ENCODE data around the gene TPCN2. TPM values are rescaled to one million over a fixed set of nuclear protein-coding genes. Genes with fewer than 3 reads are reported as not detected.
A peak's percentile ranks its signal among the peaks of the same experiment; 100 is the strongest.

Gene TPCN2
- total RNA-seq, 6 experiments from 2014 or later: 10.7 to 27.2 (median 15.6) TPM

GRCh38 chr11:69104212-69104855 lies 55.6 kb downstream of the TPCN2 start:
- peaks cover 0 to 2% (median 0%) of the 10 kb centered on the region in 4 donors for H3K4me1 ChIP-seq
- no peaks in the 10 kb centered on the region for H3K36me3 ChIP-seq
- TF ChIP-seq POLR2A (IDR thresholded peaks at IDR 0.05) (no peak), CTCF (IDR thresholded peaks at IDR 0.05) (no peak)
- no peak overlapping the region for H3K4me3 ChIP-seq
- ATAC-seq (no peak), DNase-seq (peak in 2 of 3 donors; percentile 17 to 45)
- 100% methylated on average over 1 of the region's 14 CpGs for WGBS (ENCODE audit: insufficient coverage, low coverage, low lambda C conversion rate, missing lambda C conversion rate)
- intact Hi-C loops (cut with DNase I): loop anchor here in 1 of 2 donors (5.0 kb wide), 1 partner anchor 543 kb away; no protein-coding TSS in a partner anchor
- H3K27me3 ChIP-seq: no peaks in the 10 kb centered on the region
- H3K9me3 ChIP-seq: no peaks in the 10 kb centered on the region
- H3K27ac ChIP-seq: no peak overlapping the region

- Histone ChIP-seq H3K9me3 (no peaks in the 10 kb centered on the region), H3K27me3 (no peaks in the 10 kb centered on the region), H3K27ac (no peak overlapping the region), H3K36me3 (no peaks in the 10 kb centered on the region), H3K4me3 (no peak overlapping the region), H3K4me1 (peaks cover 0 to 2% (median 0%) of the 10 kb centered on the region in 4 donors)
- intact Hi-C loops (cut with DNase I): loop anchor here (5.0 kb wide), 2 partner anchors 542 to 552 kb away; no protein-coding TSS in a partner anchor
- 60% methylated on average over 4 of the region's 21 CpGs for WGBS (ENCODE audit: insufficient coverage, low coverage, low lambda C conversion rate, missing lambda C conversion rate)
- DNase-seq (peak in 1 of 3 donors; percentile 15), ATAC-seq (no peak)
- TF ChIP-seq POLR2A (IDR thresholded peaks at IDR 0.05) (no peak), CTCF (IDR thresholded peaks at IDR 0.05) (no peak)
These were observed 56.2 kb downstream of the TPCN2 start for GRCh38 chr11:69104856-69105395.

GRCh38 chr11:69105461-69106030 lies 56.8 kb downstream of the TPCN2 start:
- no peaks in the 10 kb centered on the region for H3K9me3 ChIP-seq
- ATAC-seq: no peak
- no peaks in the 10 kb centered on the region for H3K27me3 ChIP-seq
- H3K27ac ChIP-seq: no peak overlapping the region
- no peak overlapping the region for H3K4me3 ChIP-seq
- DNase-seq: peak in 2 of 3 donors; percentile 23 to 46
- TF ChIP-seq CTCF (IDR thresholded peaks at IDR 0.05): no peak
- no peak for TF ChIP-seq POLR2A (IDR thresholded peaks at IDR 0.05)
- H3K4me1 ChIP-seq: peaks cover 0 to 2% (median 0%) of the 10 kb centered on the region in 4 donors
- WGBS (ENCODE audit: insufficient coverage, low coverage, low lambda C conversion rate, missing lambda C conversion rate): 87% methylated on average over 6 of the region's 18 CpGs
- intact Hi-C loops (cut with DNase I): loop anchor here in 1 of 2 donors (5.0 kb wide), 1 partner anchor 552 kb away; no protein-coding TSS in a partner anchor
- no peaks in the 10 kb centered on the region for H3K36me3 ChIP-seq

GRCh38 chr11:69106031-69106811 lies 57.5 kb downstream of the TPCN2 start:
- no peaks in the 10 kb centered on the region for H3K36me3 ChIP-seq
- intact Hi-C loops (cut with DNase I): loop anchor here in 1 of 2 donors (5.0 kb wide), 1 partner anchor 551 kb away; no protein-coding TSS in a partner anchor
- no peaks in the 10 kb centered on the region for H3K27me3 ChIP-seq
- H3K4me3 ChIP-seq: no peak overlapping the region
- peaks cover 0 to 2% (median 0%) of the 10 kb centered on the region in 4 donors for H3K4me1 ChIP-seq
- TF ChIP-seq CTCF (IDR thresholded peaks at IDR 0.05) (no peak), POLR2A (IDR thresholded peaks at IDR 0.05) (no peak)
- peak in 2 of 3 donors; percentile 18 to 43 for DNase-seq
- ATAC-seq: no peak
- H3K9me3 ChIP-seq: no peaks in the 10 kb centered on the region
- 60% methylated on average over 8 of the region's 23 CpGs for WGBS (ENCODE audit: insufficient coverage, low coverage, low lambda C conversion rate, missing lambda C conversion rate)
- H3K27ac ChIP-seq: no peak overlapping the region
